Left cardiac atrium (tissue), 4 donors: ENCODE measurements around the gene MICAL1. TPM values are rescaled to one million over a fixed set of nuclear protein-coding genes. Genes with fewer than 3 reads are reported as not detected.

Source experiments
- ATAC-seq, 2 donors: fragments of 200-7000 bp; cut with Tn5 transposase; one replicate each; pipeline ENCODE4 v1.9.1; 2020; ENCODE audit warnings: mild to moderate bottlenecking in 2 of 2, moderate library complexity in 2 of 2
- DNase-seq: peaks from one replicate; pipeline ENCODE4 v3.0.0-alpha.2; 2020
- intact Hi-C, 2 donors: fragments of 100-400 bp; cut with DNase I; formaldehyde crosslinking; loops; one replicate each; pipeline versions ENCODE4 v1.14.1 to v1.15.1; 2022 to 2023
- total RNA-seq, 2 donors: library from RNA; stranded (reverse); fragmentation: NEBNext Ultra II Directional; extraction: Animal tissue kit (Norgen Biotek cat#: 25700); gene quantifications; one replicate each; pipeline ENCODE4 v1.2.1, GENCODE V29; 2021
- donor health status: DM: no; HTN: yes; CAD: no.
- donor health status: DM: no; HTN: yes; CAD: no; lungs with severe emphysema.
- donor health status: DM: yes; HTN: yes; CAD: no.
- donor health status: Dilated cardiomyopathy.

MICAL1 gene
- total RNA-seq, 2 donors from 2014 or later: 9.8 to 9.9 TPM

GRCh38 chr6:109456710-109457561 lies 1.4 kb upstream of the MICAL1 start:
- ATAC-seq (peak; percentile 17 to 19), DNase-seq (peak; percentile 76)
- intact Hi-C loops: no loop called here

- intact Hi-C loops: no loop called here
- peak; percentile 51 for DNase-seq
- ATAC-seq: peak in 1 of 2 donors; percentile 15
Observed at GRCh38 chr6:109456111-109456583, 575 bp upstream of the MICAL1 start.

- DNase-seq: peak; percentile 45
- peak; percentile 21 to 34 for ATAC-seq
- intact Hi-C loops: no loop called here
Observed at GRCh38 chr6:109454496-109455436, 806 bp downstream of the MICAL1 start.

- intact Hi-C loops: no loop called here
Observed at GRCh38 chr6:109453594-109454495, 1.7 kb downstream of the MICAL1 start.

GRCh38 chr6:109453156-109453555 lies 2.4 kb downstream of the MICAL1 start:
- no peak for ATAC-seq
- DNase-seq: no peak
- intact Hi-C loops: no loop called here

More at GRCh38 chr6:109453594-109454495, 1.7 kb downstream of the MICAL1 start:
- no peak for DNase-seq
- no peak for ATAC-seq

GRCh38 chr6:109452181-109452580 lies 3.4 kb downstream of the MICAL1 start:
- no peak for ATAC-seq
- DNase-seq: no peak
- intact Hi-C loops: no loop called here

- DNase-seq: no peak
- no peak for ATAC-seq
- intact Hi-C loops: no loop called here
Observed at GRCh38 chr6:109451376-109451775, 4.2 kb downstream of the MICAL1 start.

- ATAC-seq (no peak), DNase-seq (no peak)
- intact Hi-C loops: no loop called here
Observed at GRCh38 chr6:109450801-109451200, 4.8 kb downstream of the MICAL1 start.

GRCh38 chr6:109449795-109450673 lies 5.5 kb downstream of the MICAL1 start:
- intact Hi-C loops: no loop called here
- ATAC-seq (peak in 1 of 2 donors; percentile 16), DNase-seq (no peak)

- no peak for DNase-seq
- intact Hi-C loops: no loop called here
- no peak for ATAC-seq
Observed at GRCh38 chr6:109449064-109449794, 6.3 kb downstream of the MICAL1 start.

GRCh38 chr6:109448615-109449014 lies 7.0 kb downstream of the MICAL1 start:
- intact Hi-C loops: no loop called here
- no peak for DNase-seq
- ATAC-seq: no peak

GRCh38 chr6:109447878-109448555 lies 7.6 kb downstream of the MICAL1 start:
- DNase-seq (no peak), ATAC-seq (no peak)
- intact Hi-C loops: no loop called here

GRCh38 chr6:109447087-109447486 lies 8.5 kb downstream of the MICAL1 start:
- DNase-seq: no peak
- no peak for ATAC-seq
- intact Hi-C loops: no loop called here

- intact Hi-C loops: no loop called here
- ATAC-seq (no peak), DNase-seq (no peak)
Observed at GRCh38 chr6:109446541-109446940, 9.0 kb downstream of the MICAL1 start.

- DNase-seq (no peak), ATAC-seq (no peak)
- intact Hi-C loops: no loop called here
Observed at GRCh38 chr6:109446072-109446471, 9.5 kb downstream of the MICAL1 start.

- ATAC-seq (no peak), DNase-seq (no peak)
- intact Hi-C loops: no loop called here
Observed at GRCh38 chr6:109445382-109445781, 10.2 kb downstream of the MICAL1 start.
